K562 (cell line): ENCODE measurements around the gene SLC7A8. TPM values are rescaled to one million over a fixed set of nuclear protein-coding genes. Genes with fewer than 3 reads are reported as not detected.

ENCODE experiments used
- ARID1B ChIP-seq: fragments of 450-650 bp; IDR thresholded peaks from 2 replicates; pipeline ENCODE4 v1.6.1; 2016; ENCODE audit warnings: antibody characterized with exemption, mild to moderate bottlenecking, inconsistent platforms
- ATF6 ChIP-seq: sonication (generic); formaldehyde crosslinking; IDR thresholded peaks from 2 replicates; pipeline ENCODE4 v1.4.0; 2020; ENCODE audit warnings: mild to moderate bottlenecking, missing genetic modification reagents
- CGGBP1 ChIP-seq: fragments of 250-450 bp; sonication (Bioruptor Pico); IDR thresholded peaks from 2 replicates; pipeline ENCODE4 v1.9.0; 2021; ENCODE audit warnings: mild to moderate bottlenecking
- FOXK2 ChIP-seq, 2 experiments: fragments of 450-650 bp; IDR thresholded peaks in 1 of 2; conservative IDR thresholded peaks in 1 of 2; 2 replicates each; pipeline ENCODE4 v1.6.1; 2016; ENCODE audit warnings: low read depth in 2 of 2, mild to moderate bottlenecking in 1 of 2
- HBP1 ChIP-seq: fragments of 450-650 bp; formaldehyde crosslinking; IDR thresholded peaks from 2 replicates; pipeline ENCODE4 v1.4.0; 2022; ENCODE audit warnings: missing genetic modification characterization
- HDAC1 ChIP-seq, 2 experiments: fragments of 450-650 bp; IDR thresholded peaks; 2 replicates each; pipeline ENCODE4 v1.6.1; 2016 to 2017; ENCODE audit warnings: inconsistent platforms in 1 of 2, mild to moderate bottlenecking in 1 of 2, moderate library complexity in 1 of 2
- ILK ChIP-seq: fragments of 450-650 bp; IDR thresholded peaks from 2 replicates; pipeline ENCODE4 v1.6.1; 2016; ENCODE audit warnings: missing genetic modification characterization, low read depth, mild to moderate bottlenecking, missing compliant biosample characterization, moderate library complexity, borderline replicate concordance
- IRF2 ChIP-seq: sonication (generic); formaldehyde crosslinking; IDR thresholded peaks from 2 replicates; pipeline ENCODE4 v1.8.1; 2022; ENCODE audit warnings: mild to moderate bottlenecking, missing genetic modification reagents
- KHSRP ChIP-seq: fragments of 450-650 bp; IDR thresholded peaks from 2 replicates; pipeline ENCODE4 v1.6.1; 2017
- LCOR ChIP-seq: sonication (generic); formaldehyde crosslinking; IDR thresholded peaks from 2 replicates; pipeline ENCODE4 v1.8.0; 2022; ENCODE audit warnings: mild to moderate bottlenecking, missing genetic modification reagents
- MLX ChIP-seq, 2 experiments: fragments of 450-650 bp in 1 of 2; sonication (generic) in 1 of 2; formaldehyde crosslinking; conservative IDR thresholded peaks; 2 replicates each; pipeline versions ENCODE4 v1.4.0 to v1.8.1; 2020 to 2022; ENCODE audit warnings: mild to moderate bottlenecking in 1 of 2, missing genetic modification reagents in 1 of 2
- MNT ChIP-seq, 2 experiments: fragments of 450-650 bp; conservative IDR thresholded peaks; 2 replicates each; pipeline ENCODE4 v1.6.1; 2017; ENCODE audit warnings: mild to moderate bottlenecking in 2 of 2, moderate library complexity in 2 of 2
- OTX1 ChIP-seq: fragments of 450-650 bp; formaldehyde crosslinking; IDR thresholded peaks from 2 replicates; pipeline ENCODE4 v1.4.0; 2022; ENCODE audit warnings: mild to moderate bottlenecking
- SMARCA4 ChIP-seq: fragments of 450-650 bp; IDR thresholded peaks from 2 replicates; pipeline ENCODE4 v1.6.1; 2016
- STAT5A ChIP-seq: IDR thresholded peaks from 2 replicates; pipeline ENCODE4 v1.6.1; 2012; ENCODE audit warnings: low read length, inconsistent platforms, borderline replicate concordance
- TARDBP ChIP-seq: fragments of 450-650 bp; IDR thresholded peaks from 2 replicates; pipeline ENCODE4 v1.6.1; 2016
- TOE1 ChIP-seq, 2 experiments: fragments of 450-650 bp in 1 of 2; sonication (generic) in 1 of 2; formaldehyde crosslinking in 1 of 2; IDR thresholded peaks; 2 replicates each; pipeline versions ENCODE4 v1.7.1 to v1.8.0; 2016 to 2022; ENCODE audit warnings: borderline replicate concordance in 2 of 2, mild to moderate bottlenecking in 2 of 2, antibody characterized with exemption in 1 of 2, inconsistent platforms in 1 of 2, low read depth in 1 of 2, missing genetic modification reagents in 1 of 2, moderate library complexity in 1 of 2
- TRIM24 ChIP-seq, 2 experiments: fragments of 450-650 bp; IDR thresholded peaks; 2 replicates each; pipeline ENCODE4 v1.6.1; 2016
- ZNF280A ChIP-seq: fragments of 450-650 bp; IDR thresholded peaks from 2 replicates; pipeline ENCODE4 v1.6.1; 2018; ENCODE audit warnings: mild to moderate bottlenecking, low read depth; ENCODE audit not compliant: partially characterized antibody
- ZNF695 ChIP-seq: fragments of 450-650 bp; formaldehyde crosslinking; IDR thresholded peaks from 2 replicates; pipeline ENCODE4 v1.4.0; 2020; ENCODE audit warnings: mild to moderate bottlenecking, moderate library complexity
- polyA plus RNA-seq, 8 experiments: library from polyadenylated mRNA; depleted of rRNA in 4 of 8; stranded (reverse) in 5 of 8; unstranded in 3 of 8; fragments of >200 nt; fragmentation: Nextera tagmentation in 2 of 8; fragmentation: Illumina TruSeq in 1 of 8; extraction: Ambion mirVana in 2 of 8; extraction: Trizol in 1 of 8; gene quantifications; 2 replicates each; pipeline versions ENCODE4 v1.2.1 to v1.2.3, GENCODE V29; 2011 to 2014; ENCODE audit warnings: inconsistent platforms in 1 of 8, missing spikeins in 1 of 8
- total RNA-seq, 7 experiments: library from RNA; depleted of rRNA in 6 of 7; stranded (reverse); fragments of >200 nt in 6 of 7; fragmentation: Illumina TruSeq in 2 of 7; extraction: Trizol in 2 of 7; gene quantifications; 2 replicates each; pipeline versions ENCODE4 v1.2.1 to v1.2.3, GENCODE V29; 2011 to 2021; ENCODE audit warnings: low replicate concordance in 1 of 7

Gene SLC7A8
- total and polyA plus RNA-seq, 9 of the 15 experiments (the other 6 are each of a cell fraction or from before 2014, with no cell fraction given): 2.0 to 33.0 (median 6.0) TPM

- TF ChIP-seq ATF6 (CRISPR knock-in tag) (no peak), FOXK2 (conservative IDR thresholded peaks at IDR 0.05 in 1 of 2, IDR thresholded peaks at IDR 0.05 in 1 of 2; ENCODE audit: low read depth in 2 of 2) (peak in 1 of 2 experiments; percentile 56; a peak in 2 of 4 replicates), MLX (CRISPR knock-in tag; conservative IDR thresholded peaks at IDR 0.05) (no peak), MNT (conservative IDR thresholded peaks at IDR 0.05) (peak in 1 of 2 experiments; percentile 72; a peak in 2 of 4 replicates), TOE1 (IDR thresholded peaks at IDR 0.05; ENCODE audit: borderline replicate concordance) (0 out of 2 replicates have a peak, but pooled peaks have one; percentile 61), TOE1 (CRISPR knock-in tag; IDR thresholded peaks at IDR 0.05; ENCODE audit: borderline replicate concordance, low read depth) (no peak), TARDBP (no peak), ILK (tag) (no peak), HBP1 (CRISPR knock-in tag) (0 out of 2 replicates have a peak, but pooled peaks have one; percentile 4), KHSRP (peak; percentile 51; the same call in 1 of the 2 replicates), CGGBP1 (no peak), ARID1B (peak; percentile 51), SMARCA4 (peak; percentile 85), ZNF695 (CRISPR knock-in tag) (no peak), OTX1 (CRISPR knock-in tag) (0 out of 2 replicates have a peak, but pooled peaks have one; percentile 47), STAT5A (no peak), IRF2 (no peak), LCOR (no peak), TRIM24 (IDR thresholded peaks at IDR 0.05) (0 out of 4 replicates have a peak, but pooled peaks of 1 of the 2 experiments have one; percentile 21), ZNF280A (peak; percentile 55), HDAC1 (IDR thresholded peaks at IDR 0.05) (peak in 1 of 2 experiments; percentile 58; a peak in 1 of 4 replicates)
These were observed 89.3 kb downstream of the SLC7A8 start (continued) for GRCh38 chr14:23093991-23094665.
